Measurements from ENCODE around the gene KIF16B. TPM values are rescaled to one million over a fixed set of nuclear protein-coding genes. Genes with fewer than 3 reads are reported as not detected.

The KIF16B gene
- total and polyA plus RNA-seq, 2 of the 13 experiments (the other 11 are each of a cell fraction or from before 2014, with no cell fraction given) = 6.9 to 18.0 TPM

DNA sequence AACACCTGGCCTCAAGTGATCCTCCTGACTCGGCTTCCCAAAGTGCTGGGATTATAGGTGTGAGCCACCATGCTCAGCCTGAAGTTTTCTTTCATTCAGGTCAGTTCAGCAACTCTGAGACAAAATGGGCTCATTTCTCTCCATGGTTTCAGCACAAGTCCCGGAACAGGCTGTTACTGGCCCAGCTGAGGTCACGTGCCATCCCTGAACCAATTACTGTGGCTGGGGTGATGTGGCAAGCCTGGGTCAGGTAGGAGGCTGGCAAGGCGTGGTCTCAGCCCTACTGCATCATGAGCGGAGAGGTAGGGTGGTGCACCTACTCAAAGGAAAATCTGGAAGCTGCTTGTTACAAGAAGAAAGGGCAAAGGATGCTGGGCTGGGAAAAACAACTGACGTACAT is 326.4 kb downstream of the KIF16B start:
- Histone ChIP-seq H3K36me3 (replicated peaks in 1 of 2; ENCODE audit: control insufficient read depth in 1 of 2, insufficient read depth in 2 of 2, low read length in 2 of 2) (no peaks in the 10 kb centered on the region), H2AFZ (ENCODE audit: low read length) (no peak overlapping the region), H3K9ac (ENCODE audit: insufficient read depth, low read depth, low read length) (no peak overlapping the region), H3K79me2 (ENCODE audit: insufficient read depth, low read length) (no peaks in the 10 kb centered on the region), H3K27ac (ENCODE audit: extremely low read length, insufficient read depth, low read length) (no peak overlapping the region), H3K4me1 (ENCODE audit: insufficient read depth, low read length) (0 out of 2 replicates have a peak, but pooled peaks cover 4% of the 10 kb centered on the region), H3K4me2 (ENCODE audit: low read depth, low read length) (no peak overlapping the region), H3K4me3 (replicated peaks in 1 of 3; ENCODE audit: insufficient read depth in 1 of 3, low read depth in 2 of 3, low read length in 3 of 3) (no peak overlapping the region), H4K20me1 (ENCODE audit: insufficient read depth, low read length) (no peaks in the 10 kb centered on the region), H3K9me3 (ENCODE audit: low read length) (no peaks in the 10 kb centered on the region), H3K27me3 (ENCODE audit: control insufficient read depth in 1 of 2, insufficient read depth in 2 of 2, low read length in 2 of 2) (no peaks in the 10 kb centered on the region)
- no peak for FAIRE-seq
- BruUV-seq (replicated peaks) = no TSS peak
- in situ Hi-C loops (cut with HindIII; ENCODE audit: extremely low pct_ligation_motif_present, low pct_unique_long_range_greater_than_20kb) (loop anchor here (10.0 kb wide), 1 partner anchor 228 kb away; no protein-coding TSS in a partner anchor), intact Hi-C loops (cut with micrococcal nuclease; ENCODE audit: unreplicated experiment) (no loop called here)
- DNase-seq (ENCODE audit: low spot score) = no peak
- WGBS (ENCODE audit: low lambda C conversion rate) = 58% methylated on average over 6 of the region's 6 CpGs
- ChIA-PET POLR2A (no interaction called here), CTCF (ENCODE audit: low intra/inter-chr PET ratio, low total read pairs) (no interaction called here)
- TF ChIP-seq, protein P1, sequence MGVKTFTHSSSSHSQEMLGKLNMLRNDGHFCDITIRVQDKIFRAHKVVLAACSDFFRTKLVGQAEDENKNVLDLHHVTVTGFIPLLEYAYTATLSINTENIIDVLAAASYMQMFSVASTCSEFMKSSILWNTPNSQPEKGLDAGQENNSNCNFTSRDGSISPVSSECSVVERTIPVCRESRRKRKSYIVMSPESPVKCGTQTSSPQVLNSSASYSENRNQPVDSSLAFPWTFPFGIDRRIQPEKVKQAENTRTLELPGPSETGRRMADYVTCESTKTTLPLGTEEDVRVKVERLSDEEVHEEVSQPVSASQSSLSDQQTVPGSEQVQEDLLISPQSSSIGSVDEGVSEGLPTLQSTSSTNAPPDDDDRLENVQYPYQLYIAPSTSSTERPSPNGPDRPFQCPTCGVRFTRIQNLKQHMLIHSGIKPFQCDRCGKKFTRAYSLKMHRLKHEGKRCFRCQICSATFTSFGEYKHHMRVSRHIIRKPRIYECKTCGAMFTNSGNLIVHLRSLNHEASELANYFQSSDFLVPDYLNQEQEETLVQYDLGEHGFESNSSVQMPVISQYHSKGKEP (CRISPR knock-in tag; IDR thresholded peaks at IDR 0.05) = no peak
- TF ChIP-seq ZNF776 (CRISPR knock-in tag; IDR thresholded peaks at IDR 0.05) (no peak), ELF4 (CRISPR knock-in tag; IDR thresholded peaks at IDR 0.05; ENCODE audit: borderline replicate concordance) (no peak), NFYC (CRISPR knock-in tag; IDR thresholded peaks at IDR 0.05) (0 out of 2 replicates have a peak, but pooled peaks have one; percentile 20), NFYB (CRISPR knock-in tag; IDR thresholded peaks at IDR 0.05) (peak; percentile 34; the same call in 1 of the 2 replicates), ZNF891 (CRISPR knock-in tag; IDR thresholded peaks at IDR 0.05) (no peak), ZNF672 (CRISPR knock-in tag; IDR thresholded peaks at IDR 0.05) (no peak), WIZ (CRISPR knock-in tag; IDR thresholded peaks at IDR 0.05) (no peak)
- TF ChIP-seq, protein P2, sequence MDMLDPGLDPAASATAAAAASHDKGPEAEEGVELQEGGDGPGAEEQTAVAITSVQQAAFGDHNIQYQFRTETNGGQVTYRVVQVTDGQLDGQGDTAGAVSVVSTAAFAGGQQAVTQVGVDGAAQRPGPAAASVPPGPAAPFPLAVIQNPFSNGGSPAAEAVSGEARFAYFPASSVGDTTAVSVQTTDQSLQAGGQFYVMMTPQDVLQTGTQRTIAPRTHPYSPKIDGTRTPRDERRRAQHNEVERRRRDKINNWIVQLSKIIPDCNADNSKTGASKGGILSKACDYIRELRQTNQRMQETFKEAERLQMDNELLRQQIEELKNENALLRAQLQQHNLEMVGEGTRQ (IDR thresholded peaks at IDR 0.05; ENCODE audit: low read depth, low read length) = 0 out of 2 replicates have a peak, but pooled peaks have one; percentile 4
- TF ChIP-seq, protein P2 (CRISPR knock-in tag; IDR thresholded peaks at IDR 0.05; ENCODE audit: borderline replicate concordance) = no peak
- ATAC-seq = 0 out of 3 replicates have a peak, but pooled peaks have one; percentile 16
